Neural cell (in vitro differentiated cells): Measurements from ENCODE around the gene CENPO. TPM values are rescaled to one million over a fixed set of nuclear protein-coding genes. Genes with fewer than 3 reads are reported as not detected.

Experiments
- H2AFZ ChIP-seq: fragments of 200-600, 300-800 bp; sonication (generic), shearing (Covaris generic); 2 replicates; pipeline ENCODE4 v1.6.0; 2014; ENCODE audit warnings: low read depth, mild to moderate bottlenecking, antibody characterized with exemption, low read length, moderate library complexity
- H3F3A ChIP-seq: fragments of 200-600 bp; shearing (Covaris generic); 2 replicates; pipeline ENCODE4 v1.6.1; 2016; ENCODE audit warnings: mild to moderate bottlenecking, moderate library complexity, mixed read lengths, antibody characterized with exemption, low read length; ENCODE audit not compliant: insufficient read depth, poor library complexity, severe bottlenecking
- H3K27ac ChIP-seq: fragments of 200-600, 300-800 bp; sonication (generic), shearing (Covaris generic); 2 replicates; pipeline ENCODE4 v1.5.1; 2014; ENCODE audit warnings: mild to moderate bottlenecking, low read length, moderate library complexity
- H3K27me3 ChIP-seq: fragments of 300-800, 200-600 bp; sonication (generic), shearing (Covaris generic); 2 replicates; pipeline ENCODE4 v1.6.0; 2014; ENCODE audit warnings: mild to moderate bottlenecking, low read depth, low read length, moderate library complexity; ENCODE audit not compliant: insufficient read depth
- H3K36me3 ChIP-seq: fragments of 300-800, 200-600 bp; sonication (generic), shearing (Covaris generic); 2 replicates; pipeline ENCODE4 v1.5.1; 2014; ENCODE audit warnings: mild to moderate bottlenecking, antibody characterized with exemption, low read length, moderate library complexity; ENCODE audit not compliant: insufficient read depth
- H3K4me2 ChIP-seq: fragments of 300-800, 200-600 bp; sonication (generic), shearing (Covaris generic); 2 replicates; pipeline ENCODE4 v1.6.0; 2014; ENCODE audit warnings: mild to moderate bottlenecking, low read length
- H3K4me3 ChIP-seq: fragments of 300-800, 200-600 bp; sonication (generic), shearing (Covaris generic); 2 replicates; pipeline ENCODE4 v1.5.1; 2014; ENCODE audit warnings: mild to moderate bottlenecking, low read length, moderate library complexity
- H3K79me2 ChIP-seq: fragments of 200-600 bp; shearing (Covaris generic); replicated peaks from 2 replicates; pipeline ENCODE4 v1.6.0; 2014; ENCODE audit warnings: mild to moderate bottlenecking, low read length, moderate library complexity; ENCODE audit not compliant: insufficient read depth
- H3K9ac ChIP-seq: fragments of 300-800, 200-600 bp; sonication (generic), shearing (Covaris generic); 2 replicates; pipeline ENCODE4 v1.6.1; 2016; ENCODE audit warnings: mild to moderate bottlenecking, low read length, mixed read lengths
- H3K9me2 ChIP-seq: fragments of 200-600 bp; shearing (Covaris generic); 2 replicates; pipeline ENCODE4 v1.6.1; 2016; ENCODE audit warnings: mild to moderate bottlenecking, low read length, mixed read lengths; ENCODE audit not compliant: insufficient read depth
- H3K9me3 ChIP-seq: fragments of 200-600, 300-800 bp; sonication (generic), shearing (Covaris generic); 2 replicates; pipeline ENCODE4 v1.6.1; 2016; ENCODE audit warnings: mild to moderate bottlenecking, mixed run types, low read length, moderate library complexity, mixed read lengths
- H4K20me1 ChIP-seq: fragments of 200-600 bp; shearing (Covaris generic); 2 replicates; pipeline ENCODE4 v1.6.1; 2016; ENCODE audit warnings: mild to moderate bottlenecking, mixed run types; ENCODE audit not compliant: insufficient read depth
- EP300 ChIP-seq: fragments of 450-650 bp; conservative IDR thresholded peaks from 2 replicates; pipeline ENCODE4 v1.6.1; 2014; ENCODE audit warnings: antibody characterized with exemption, mild to moderate bottlenecking, moderate library complexity; ENCODE audit not compliant: poor library complexity, severe bottlenecking
- EZH2 ChIP-seq: fragments of 200-600, 300-800 bp; shearing (Covaris generic), sonication (generic); IDR thresholded peaks from 2 replicates; pipeline ENCODE4 v1.6.1; 2014; ENCODE audit warnings: antibody characterized with exemption, low read length, borderline replicate concordance, mild to moderate bottlenecking; ENCODE audit not compliant: insufficient read depth, poor library complexity, severe bottlenecking
- MXI1 ChIP-seq: fragments of 450-650 bp; conservative IDR thresholded peaks from 2 replicates; pipeline ENCODE4 v1.6.1; 2014; ENCODE audit warnings: antibody characterized with exemption, mild to moderate bottlenecking; ENCODE audit not compliant: poor library complexity, severe bottlenecking
- POLR2AphosphoS5 ChIP-seq: IDR thresholded peaks from 2 replicates; pipeline ENCODE4 v1.6.1; 2012
- RAD21 ChIP-seq: fragments of 450-650 bp; conservative IDR thresholded peaks from 2 replicates; pipeline ENCODE4 v1.6.1; 2014; ENCODE audit warnings: antibody characterized with exemption, mild to moderate bottlenecking, moderate library complexity
- SMC3 ChIP-seq: fragments of 450-650 bp; conservative IDR thresholded peaks from 2 replicates; pipeline ENCODE4 v1.6.1; 2014; ENCODE audit warnings: antibody characterized with exemption, mild to moderate bottlenecking, moderate library complexity; ENCODE audit not compliant: poor library complexity
- TAF1 ChIP-seq: IDR thresholded peaks from 2 replicates; pipeline ENCODE4 v1.6.1; 2012; ENCODE audit warnings: low read depth
- polyA plus RNA-seq: library from polyadenylated mRNA; depleted of rRNA; stranded (reverse); fragments of >200 nt; gene quantifications from 2 replicates; pipeline ENCODE4 v1.2.3, GENCODE V29; 2014
- TF ChIP-seq, protein P1 (sequence below): IDR thresholded peaks from 2 replicates; pipeline ENCODE4 v1.6.1; 2012; ENCODE audit warnings: borderline replicate concordance
- TF ChIP-seq, protein P2 (sequence below): fragments of 450-650 bp; IDR thresholded peaks from 2 replicates; pipeline ENCODE4 v1.5.1; 2014; ENCODE audit warnings: antibody characterized with exemption, mild to moderate bottlenecking, moderate library complexity; ENCODE audit not compliant: poor library complexity, severe bottlenecking

The CENPO gene
- polyA plus RNA-seq, 1 donor from 2014 or later, result 4.4 TPM

- Histone ChIP-seq H3K9me3 (no peaks in the 10 kb centered on the region), H3K27me3 (no peaks in the 10 kb centered on the region), H3K9me2 (no peaks in the 10 kb centered on the region), H2AFZ (peak overlapping the region; percentile 97), H3K9ac (peak overlapping the region; percentile 96), H3K36me3 (no peaks in the 10 kb centered on the region), H3K27ac (peak overlapping the region; percentile 96), H3F3A (no peaks in the 10 kb centered on the region), H4K20me1 (no peaks in the 10 kb centered on the region), H3K4me3 (peak overlapping the region; percentile 88), H3K4me2 (peak overlapping the region; percentile 86), H3K79me2 (peaks cover 27% of the 10 kb centered on the region)
- TF ChIP-seq RAD21, result no peak
- no peak for TF ChIP-seq POLR2AphosphoS5
- no peak for TF ChIP-seq EP300
- no peak for TF ChIP-seq TAF1
- TF ChIP-seq SMC3, result no peak
- TF ChIP-seq, protein P1, sequence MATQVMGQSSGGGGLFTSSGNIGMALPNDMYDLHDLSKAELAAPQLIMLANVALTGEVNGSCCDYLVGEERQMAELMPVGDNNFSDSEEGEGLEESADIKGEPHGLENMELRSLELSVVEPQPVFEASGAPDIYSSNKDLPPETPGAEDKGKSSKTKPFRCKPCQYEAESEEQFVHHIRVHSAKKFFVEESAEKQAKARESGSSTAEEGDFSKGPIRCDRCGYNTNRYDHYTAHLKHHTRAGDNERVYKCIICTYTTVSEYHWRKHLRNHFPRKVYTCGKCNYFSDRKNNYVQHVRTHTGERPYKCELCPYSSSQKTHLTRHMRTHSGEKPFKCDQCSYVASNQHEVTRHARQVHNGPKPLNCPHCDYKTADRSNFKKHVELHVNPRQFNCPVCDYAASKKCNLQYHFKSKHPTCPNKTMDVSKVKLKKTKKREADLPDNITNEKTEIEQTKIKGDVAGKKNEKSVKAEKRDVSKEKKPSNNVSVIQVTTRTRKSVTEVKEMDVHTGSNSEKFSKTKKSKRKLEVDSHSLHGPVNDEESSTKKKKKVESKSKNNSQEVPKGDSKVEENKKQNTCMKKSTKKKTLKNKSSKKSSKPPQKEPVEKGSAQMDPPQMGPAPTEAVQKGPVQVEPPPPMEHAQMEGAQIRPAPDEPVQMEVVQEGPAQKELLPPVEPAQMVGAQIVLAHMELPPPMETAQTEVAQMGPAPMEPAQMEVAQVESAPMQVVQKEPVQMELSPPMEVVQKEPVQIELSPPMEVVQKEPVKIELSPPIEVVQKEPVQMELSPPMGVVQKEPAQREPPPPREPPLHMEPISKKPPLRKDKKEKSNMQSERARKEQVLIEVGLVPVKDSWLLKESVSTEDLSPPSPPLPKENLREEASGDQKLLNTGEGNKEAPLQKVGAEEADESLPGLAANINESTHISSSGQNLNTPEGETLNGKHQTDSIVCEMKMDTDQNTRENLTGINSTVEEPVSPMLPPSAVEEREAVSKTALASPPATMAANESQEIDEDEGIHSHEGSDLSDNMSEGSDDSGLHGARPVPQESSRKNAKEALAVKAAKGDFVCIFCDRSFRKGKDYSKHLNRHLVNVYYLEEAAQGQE, result no peak
These were observed 717 bp upstream of the CENPO start for GRCh38 chr2:24792542-24792873.

GRCh38 chr2:24793761-24794435, 673 bp downstream of the CENPO start:
- H2AFZ ChIP-seq, result peak overlapping the region; percentile 19

More at GRCh38 chr2:24793761-24794435, 673 bp downstream of the CENPO start:
- peak overlapping the region; percentile 14 for H3K27ac ChIP-seq
- H4K20me1 ChIP-seq, result no peaks in the 10 kb centered on the region
- peaks cover 27% of the 10 kb centered on the region for H3K79me2 ChIP-seq
- H3K4me2 ChIP-seq, result peak overlapping the region; percentile 53
- no peaks in the 10 kb centered on the region for H3F3A ChIP-seq
- H3K9me3 ChIP-seq, result no peaks in the 10 kb centered on the region
- H3K9me2 ChIP-seq, result no peaks in the 10 kb centered on the region
- H3K4me3 ChIP-seq, result peak overlapping the region; percentile 88
- H3K36me3 ChIP-seq, result no peaks in the 10 kb centered on the region
- H3K27me3 ChIP-seq, result no peaks in the 10 kb centered on the region
- TF ChIP-seq EZH2, result no peak
- no peak for TF ChIP-seq TAF1
- TF ChIP-seq, protein P2, sequence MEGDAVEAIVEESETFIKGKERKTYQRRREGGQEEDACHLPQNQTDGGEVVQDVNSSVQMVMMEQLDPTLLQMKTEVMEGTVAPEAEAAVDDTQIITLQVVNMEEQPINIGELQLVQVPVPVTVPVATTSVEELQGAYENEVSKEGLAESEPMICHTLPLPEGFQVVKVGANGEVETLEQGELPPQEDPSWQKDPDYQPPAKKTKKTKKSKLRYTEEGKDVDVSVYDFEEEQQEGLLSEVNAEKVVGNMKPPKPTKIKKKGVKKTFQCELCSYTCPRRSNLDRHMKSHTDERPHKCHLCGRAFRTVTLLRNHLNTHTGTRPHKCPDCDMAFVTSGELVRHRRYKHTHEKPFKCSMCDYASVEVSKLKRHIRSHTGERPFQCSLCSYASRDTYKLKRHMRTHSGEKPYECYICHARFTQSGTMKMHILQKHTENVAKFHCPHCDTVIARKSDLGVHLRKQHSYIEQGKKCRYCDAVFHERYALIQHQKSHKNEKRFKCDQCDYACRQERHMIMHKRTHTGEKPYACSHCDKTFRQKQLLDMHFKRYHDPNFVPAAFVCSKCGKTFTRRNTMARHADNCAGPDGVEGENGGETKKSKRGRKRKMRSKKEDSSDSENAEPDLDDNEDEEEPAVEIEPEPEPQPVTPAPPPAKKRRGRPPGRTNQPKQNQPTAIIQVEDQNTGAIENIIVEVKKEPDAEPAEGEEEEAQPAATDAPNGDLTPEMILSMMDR, result no peak
- TF ChIP-seq SMC3, result no peak
- TF ChIP-seq RAD21, result no peak
- TF ChIP-seq MXI1, result no peak
- TF ChIP-seq EP300, result no peak
- no peak for TF ChIP-seq POLR2AphosphoS5
- TF ChIP-seq, protein P1, result no peak
- peak overlapping the region; percentile 96 for H3K9ac ChIP-seq
